GM12873 (cell line): ENCODE measurements around the gene SCAF11.

Experiments used
- TF ChIP-seq, protein P1 (sequence below): IDR thresholded peaks from 2 replicates; pipeline ENCODE4 v1.5.1; 2012; ENCODE audit warnings: low read depth, mild to moderate bottlenecking, moderate library complexity, low read length, control low read depth; ENCODE audit not compliant: insufficient read depth; ENCODE audit errors: missing control alignments

SCAF11 gene

GRCh38 chr12:45990468-45991283 is at the start of gene SCAF11:
TSS of gene SCAF11 (minus strand) at chr12:45990574. CDS start at chr12:45964167, 26,407 bp downstream.
- TF ChIP-seq, protein P1, sequence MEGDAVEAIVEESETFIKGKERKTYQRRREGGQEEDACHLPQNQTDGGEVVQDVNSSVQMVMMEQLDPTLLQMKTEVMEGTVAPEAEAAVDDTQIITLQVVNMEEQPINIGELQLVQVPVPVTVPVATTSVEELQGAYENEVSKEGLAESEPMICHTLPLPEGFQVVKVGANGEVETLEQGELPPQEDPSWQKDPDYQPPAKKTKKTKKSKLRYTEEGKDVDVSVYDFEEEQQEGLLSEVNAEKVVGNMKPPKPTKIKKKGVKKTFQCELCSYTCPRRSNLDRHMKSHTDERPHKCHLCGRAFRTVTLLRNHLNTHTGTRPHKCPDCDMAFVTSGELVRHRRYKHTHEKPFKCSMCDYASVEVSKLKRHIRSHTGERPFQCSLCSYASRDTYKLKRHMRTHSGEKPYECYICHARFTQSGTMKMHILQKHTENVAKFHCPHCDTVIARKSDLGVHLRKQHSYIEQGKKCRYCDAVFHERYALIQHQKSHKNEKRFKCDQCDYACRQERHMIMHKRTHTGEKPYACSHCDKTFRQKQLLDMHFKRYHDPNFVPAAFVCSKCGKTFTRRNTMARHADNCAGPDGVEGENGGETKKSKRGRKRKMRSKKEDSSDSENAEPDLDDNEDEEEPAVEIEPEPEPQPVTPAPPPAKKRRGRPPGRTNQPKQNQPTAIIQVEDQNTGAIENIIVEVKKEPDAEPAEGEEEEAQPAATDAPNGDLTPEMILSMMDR: peak; percentile 90

GRCh38 chr12:46027172-46027571 is 36.8 kb upstream of the SCAF11 start:
- TF ChIP-seq, protein P1: no peak

- TF ChIP-seq, protein P1: peak; percentile 29
Observed at GRCh38 chr12:46024099-46024498, 33.7 kb upstream of the SCAF11 start.

DNA sequence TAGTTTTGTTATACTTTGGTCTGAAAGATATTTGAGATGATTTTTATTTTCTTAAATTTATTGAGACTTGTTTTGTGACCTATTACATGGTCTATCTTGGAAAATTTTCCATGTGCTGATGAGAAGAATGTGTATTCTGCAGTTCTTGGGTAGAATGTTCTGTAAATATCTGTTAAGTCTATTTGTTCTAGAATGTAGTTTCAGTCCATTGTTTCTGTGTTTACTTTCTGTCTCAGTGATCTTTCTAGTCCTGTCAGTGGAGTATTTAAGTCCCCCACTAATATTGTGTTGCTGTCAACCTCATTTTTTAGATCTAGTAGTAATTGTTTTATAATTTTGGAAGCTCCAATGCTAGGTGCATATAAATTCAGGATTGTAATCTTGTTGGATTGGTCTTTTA is 30.4 kb upstream of the SCAF11 start:
- TF ChIP-seq, protein P1: no peak

- TF ChIP-seq, protein P1: no peak
Observed at GRCh38 chr12:46005823-46006222, 15.4 kb upstream of the SCAF11 start.

DNA sequence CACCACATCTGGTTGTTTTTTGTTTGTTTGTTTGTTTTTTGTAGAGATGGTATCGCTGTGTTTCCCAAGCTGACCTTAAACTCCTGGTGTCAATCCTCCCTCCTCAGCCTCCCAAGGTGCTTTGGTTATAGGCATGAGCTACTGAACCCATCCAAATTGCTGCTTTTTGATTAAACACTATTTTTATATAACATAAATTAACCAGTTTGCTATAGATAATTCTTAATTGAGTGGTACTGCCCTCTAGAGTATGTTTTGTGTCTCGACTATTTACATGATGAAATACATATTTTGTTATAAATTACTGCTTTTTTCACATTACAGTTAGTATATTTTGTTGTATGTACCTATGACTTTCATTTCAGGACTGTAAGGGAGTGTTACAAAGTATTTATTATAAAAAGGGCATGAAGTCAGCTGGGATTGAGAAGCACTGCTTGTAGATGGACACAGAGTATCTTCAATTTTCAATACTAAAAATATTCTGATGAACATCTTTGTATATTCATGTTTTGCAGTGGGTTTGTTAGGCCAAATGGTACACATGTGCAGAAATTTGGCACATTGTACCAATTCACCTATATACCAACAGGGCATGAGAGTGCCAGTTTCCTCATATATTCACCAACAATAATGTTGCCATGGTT is 14.9 kb upstream of the SCAF11 start:
- TF ChIP-seq, protein P1: no peak

DNA sequence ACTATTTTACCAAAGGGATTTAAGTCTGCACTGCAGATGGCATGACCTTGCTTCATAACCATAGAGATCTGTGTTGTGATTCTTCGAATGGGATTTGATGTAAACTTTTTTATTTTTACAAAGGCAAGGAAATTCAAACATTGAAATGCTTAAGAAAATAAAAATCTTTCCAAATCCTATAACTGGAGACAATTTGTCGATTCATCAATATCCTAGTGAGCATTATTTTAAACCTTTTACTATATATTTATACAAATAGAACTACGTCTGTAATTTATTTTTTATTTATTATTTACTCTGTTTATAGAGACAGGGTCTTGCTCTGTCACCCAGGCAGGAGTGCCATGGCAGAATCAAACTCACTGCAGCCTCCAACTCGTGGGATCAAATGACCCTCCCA is 14.3 kb upstream of the SCAF11 start:
- TF ChIP-seq, protein P1: no peak
